H1 (cell line): ENCODE measurements around the gene PCDHAC1. TPM values are rescaled to one million over a fixed set of nuclear protein-coding genes. Genes with fewer than 3 reads are reported as not detected.

Experiments used
- CTCF ChIA-PET: fragments of 300-600 bp; sonication (Branson Sonifier 250); formaldehyde crosslinking; loops from one replicate; lab custom pipeline; 2021; ENCODE audit not compliant: partially characterized antibody; lab: Charles Lee
- POLR2A ChIA-PET: fragments of 300-600 bp; sonication (Branson Sonifier 250); formaldehyde crosslinking; loops from one replicate; lab custom pipeline; 2021; ENCODE audit warnings: inconsistent platforms; ENCODE audit not compliant: partially characterized antibody; lab: Charles Lee
- DNase-seq, 2 experiments: peaks; one replicate each; pipeline versions ENCODE4 v3.0.0 to v3.0.0-alpha.2; 2010 to 2022; ENCODE audit warnings: low spot score in 2 of 2, low read depth in 1 of 2, mixed read lengths in 1 of 2
- FAIRE-seq: peaks from 2 replicates; lab custom pipeline; 2011; peaks lifted over from hg19 to GRCh38; lab: Jason Lieb, UNC
- H2AFZ ChIP-seq: 2 replicates; pipeline ENCODE4 v1.8.1; 2012; ENCODE audit warnings: low read length, inconsistent platforms
- H2AK5ac ChIP-seq: 2 replicates; pipeline ENCODE4 v1.6.1; 2013; ENCODE audit warnings: low read depth, low read length
- H2BK120ac ChIP-seq: replicated peaks from 2 replicates; pipeline ENCODE3; 2013; ENCODE audit warnings: low read depth, low read length, inconsistent platforms
- H2BK12ac ChIP-seq: 2 replicates; pipeline ENCODE4 v1.6.1; 2013; ENCODE audit warnings: low read depth, low read length
- H2BK15ac ChIP-seq: 2 replicates; pipeline ENCODE4 v1.6.1; 2013; ENCODE audit warnings: low read length
- H2BK20ac ChIP-seq: 2 replicates; pipeline ENCODE4 v1.6.1; 2013; ENCODE audit warnings: low read length
- H2BK5ac ChIP-seq: 2 replicates; pipeline ENCODE4 v1.6.1; 2013; ENCODE audit warnings: low read depth, low read length
- H3K14ac ChIP-seq: 2 replicates; pipeline ENCODE4 v1.6.1; 2013; ENCODE audit warnings: inconsistent platforms; ENCODE audit not compliant: insufficient read length
- H3K18ac ChIP-seq: 2 replicates; pipeline ENCODE4 v1.6.1; 2013; ENCODE audit warnings: low read length; ENCODE audit errors: extremely low read depth
- H3K23ac ChIP-seq: 2 replicates; pipeline ENCODE4 v1.6.1; 2013; ENCODE audit warnings: inconsistent platforms; ENCODE audit not compliant: insufficient read length
- H3K23me2 ChIP-seq: 2 replicates; pipeline ENCODE4 v1.6.1; 2013; ENCODE audit warnings: low read depth, low read length
- H3K27ac ChIP-seq: 2 replicates; pipeline ENCODE4 v1.6.1; 2011; ENCODE audit warnings: low read depth, low read length, inconsistent platforms
- H3K27me3 ChIP-seq, 4 experiments: replicated peaks in 1 of 4; 1 replicate in 1 of 4; 2 replicates in 3 of 4; pipeline versions ENCODE4 v1.6.1 to v1.8.1; 2011 to 2013; ENCODE audit warnings: low read length in 3 of 4, mild to moderate bottlenecking in 3 of 4, inconsistent platforms in 2 of 4, mixed read lengths in 2 of 4, moderate library complexity in 1 of 4; ENCODE audit not compliant: control insufficient read depth in 3 of 4, insufficient read depth in 3 of 4; ENCODE audit errors: extremely low read depth in 1 of 4
- H3K36me3 ChIP-seq, 4 experiments: 2 replicates each; pipeline versions ENCODE4 v1.6.1 to v1.8.1; 2011 to 2013; ENCODE audit warnings: mild to moderate bottlenecking in 4 of 4, low read length in 3 of 4, moderate library complexity in 2 of 4, control low read depth in 1 of 4, inconsistent platforms in 1 of 4; ENCODE audit not compliant: insufficient read depth in 4 of 4, control insufficient read depth in 2 of 4
- H3K4ac ChIP-seq: replicated peaks from 2 replicates; pipeline ENCODE3; 2013; ENCODE audit warnings: low read length, low read depth, mixed read lengths, inconsistent platforms; ENCODE audit not compliant: insufficient read length
- H3K4me1 ChIP-seq, 4 experiments: replicated peaks in 1 of 4; 1 replicate in 1 of 4; 2 replicates in 3 of 4; pipeline versions ENCODE4 v1.6.1 to v1.8.1; 2011 to 2013; ENCODE audit warnings: low read length in 3 of 4, inconsistent platforms in 2 of 4, mixed read lengths in 1 of 4; ENCODE audit not compliant: insufficient read depth in 4 of 4, control insufficient read depth in 3 of 4
- H3K4me2 ChIP-seq, 2 experiments: 2 replicates each; pipeline versions ENCODE4 v1.6.1 to v1.8.1; 2011 to 2013; ENCODE audit warnings: low read depth in 2 of 2, low read length in 2 of 2, control low read depth in 1 of 2, inconsistent platforms in 1 of 2, mild to moderate bottlenecking in 1 of 2; ENCODE audit not compliant: insufficient read depth in 1 of 2
- H3K4me3 ChIP-seq, 4 experiments: fragments of 200-600, 300-600 bp in 1 of 4; sonication (generic), shearing (Covaris generic), sonication (Bioruptor Twin) in 1 of 4; 2 replicates each; pipeline versions ENCODE4 v1.5.1 to v1.8.1; 2011 to 2016; ENCODE audit warnings: low read length in 4 of 4, low read depth in 3 of 4, control low read depth in 2 of 4, inconsistent platforms in 2 of 4, mild to moderate bottlenecking in 2 of 4, mixed read lengths in 1 of 4, moderate library complexity in 1 of 4; ENCODE audit not compliant: insufficient read depth in 2 of 4; ENCODE audit errors: extremely low read depth in 1 of 4
- H3K56ac ChIP-seq: replicated peaks from 2 replicates; pipeline ENCODE3; 2013; ENCODE audit warnings: low read depth, mild to moderate bottlenecking, mixed read lengths, low read length, inconsistent platforms; ENCODE audit not compliant: insufficient read length
- H3K79me1 ChIP-seq: 2 replicates; pipeline ENCODE4 v1.6.1; 2013; ENCODE audit warnings: low read depth, low read length, control low read depth
- H3K79me2 ChIP-seq, 2 experiments: 2 replicates each; pipeline versions ENCODE4 v1.6.1 to v1.8.1; 2012 to 2013; ENCODE audit warnings: low read length in 2 of 2, mild to moderate bottlenecking in 2 of 2, inconsistent platforms in 1 of 2; ENCODE audit not compliant: insufficient read depth in 2 of 2, control insufficient read depth in 1 of 2
- H3K9ac ChIP-seq, 4 experiments: replicated peaks in 1 of 4; 1 replicate in 1 of 4; 2 replicates in 3 of 4; pipeline versions ENCODE4 v1.6.1 to v1.8.1; 2011 to 2013; ENCODE audit warnings: low read depth in 3 of 4, low read length in 3 of 4, control low read depth in 2 of 4, mild to moderate bottlenecking in 2 of 4, moderate library complexity in 2 of 4, inconsistent platforms in 1 of 4; ENCODE audit errors: extremely low read depth in 1 of 4
- H3K9me3 ChIP-seq, 2 experiments: 2 replicates each; pipeline versions ENCODE4 v1.6.1 to v1.8.1; 2012 to 2013; ENCODE audit warnings: mild to moderate bottlenecking in 2 of 2, moderate library complexity in 2 of 2, control low read depth in 1 of 2, inconsistent platforms in 1 of 2, low read depth in 1 of 2, low read length in 1 of 2, mixed read lengths in 1 of 2; ENCODE audit not compliant: insufficient read depth in 2 of 2
- H4K20me1 ChIP-seq, 2 experiments: replicated peaks in 1 of 2; 2 replicates each; pipeline versions ENCODE3 to v1.8.1; 2011 to 2013; ENCODE audit warnings: inconsistent platforms in 2 of 2, low read length in 2 of 2, mild to moderate bottlenecking in 1 of 2; ENCODE audit not compliant: insufficient read depth in 2 of 2, control insufficient read depth in 1 of 2
- H4K5ac ChIP-seq: 2 replicates; pipeline ENCODE4 v1.6.1; 2013; ENCODE audit warnings: low read length, low read depth, mixed read lengths, inconsistent platforms; ENCODE audit not compliant: insufficient read length
- H4K8ac ChIP-seq: 2 replicates; pipeline ENCODE4 v1.8.0; 2013; ENCODE audit warnings: mild to moderate bottlenecking, moderate library complexity, low read length, inconsistent platforms; ENCODE audit not compliant: insufficient read depth; ENCODE audit errors: extremely low read depth
- H4K91ac ChIP-seq: replicated peaks from 2 replicates; pipeline ENCODE3; 2013; ENCODE audit warnings: low read length, mixed read lengths, inconsistent platforms; ENCODE audit not compliant: insufficient read length
- EZH2 ChIP-seq: fragments of 200-600 bp; sonication (generic); IDR thresholded peaks from 2 replicates; pipeline ENCODE4 v1.7.1; 2012; ENCODE audit warnings: low read depth, mild to moderate bottlenecking, moderate library complexity, low read length, inconsistent platforms; ENCODE audit not compliant: severe bottlenecking
- MAFK ChIP-seq: IDR thresholded peaks from 2 replicates; pipeline ENCODE4 v1.6.1; 2012; ENCODE audit warnings: low read depth, mild to moderate bottlenecking, improper control_type of control experiment, low read length
- NANOG ChIP-seq: IDR thresholded peaks from 2 replicates; pipeline ENCODE4 v1.6.1; 2011; ENCODE audit warnings: low read length, low read depth, mild to moderate bottlenecking, inconsistent platforms; ENCODE audit not compliant: insufficient read depth, poor library complexity, severe bottlenecking
- TCF12 ChIP-seq: IDR thresholded peaks from 2 replicates; pipeline ENCODE4 v1.6.1; 2011; ENCODE audit warnings: low read depth, mild to moderate bottlenecking, low read length
- WGBS, 2 experiments: shearing (Covaris generic) in 1 of 2; methylation state at CpG; one replicate each; pipeline versions ENCODE4 v1.1.6 to v1.1.7; 2013 to 2015; ENCODE audit warnings: low lambda C conversion rate in 2 of 2, mixed read lengths in 2 of 2, inconsistent platforms in 1 of 2, low coverage in 1 of 2, missing lambda C conversion rate in 1 of 2; ENCODE audit not compliant: insufficient replicate concordance in 2 of 2, insufficient coverage in 1 of 2, insufficient read length in 1 of 2; ENCODE audit errors: extremely low coverage in 1 of 2, missing lambda C conversion rate in 1 of 2; 5-methylcytosine and 5-hydroxymethylcytosine counted together
- polyA plus RNA-seq, 7 experiments: library from polyadenylated mRNA; depleted of rRNA in 3 of 7; stranded (reverse) in 5 of 7; unstranded in 2 of 7; fragments of >200 nt in 5 of 7; fragments of 200-250 nt in 2 of 7; gene quantifications; 1 replicate in 5 of 7; 2 replicates in 1 of 7; 4 replicates in 1 of 7; pipeline versions ENCODE4 v1.2.1 to v1.2.3, GENCODE V29; 2011 to 2013; ENCODE audit warnings: missing spikeins in 2 of 7, mixed read lengths in 2 of 7
- total RNA-seq: library from RNA; stranded (reverse); fragmentation: NEBNext Ultra II Directional; extraction: Animal tissue kit (Norgen Biotek cat#: 25700); gene quantifications from 2 replicates; pipeline ENCODE4 v1.2.1, GENCODE V29; 2021

The PCDHAC1 gene
- total and polyA plus RNA-seq, 2 of the 8 experiments (the other 6 are each of a cell fraction or from before 2014, with no cell fraction given), result 2.2 to 4.5 TPM

GRCh38 chr5:140951636-140952035 is 25.5 kb downstream of the PCDHAC1 start:
- H4K5ac ChIP-seq, result no peak overlapping the region
- no peaks in the 10 kb centered on the region for H3K79me1 ChIP-seq
- CTCF ChIA-PET, result interaction anchor here (0.6 to 1.7 kb wide), 6 partner anchors 16 to 1296 kb away, joined by 3 to 7 read pairs (median 3); partner anchors contain the start of gene PCDHAC1
- POLR2A ChIA-PET, result interaction anchor here (1.2 to 1.5 kb wide), 2 partner anchors 12 to 50 kb away, joined by 3 to 5 read pairs; no protein-coding TSS in a partner anchor
- no peaks in the 10 kb centered on the region for H3K79me2 ChIP-seq
- WGBS, 2 experiments, result 79% methylated on average over 6 of the region's 6 CpGs; no CpG with 5 or more reads in 1 of the 2 experiments
- no peaks in the 10 kb centered on the region for H3K36me3 ChIP-seq
- no peaks in the 10 kb centered on the region for H3K23me2 ChIP-seq
- H4K20me1 ChIP-seq, result no peaks in the 10 kb centered on the region
- no peak for FAIRE-seq
- H2BK12ac ChIP-seq, result no peak overlapping the region
- H3K27me3 ChIP-seq, result no peaks in the 10 kb centered on the region
- H2BK15ac ChIP-seq, result no peak overlapping the region
- no peaks in the 10 kb centered on the region for H3K9me3 ChIP-seq
- DNase-seq, result no peak
- H3K4ac ChIP-seq, result no peak overlapping the region
- TF ChIP-seq TCF12 (no peak), MAFK (no peak), EZH2 (no peak), NANOG (no peak)
- H3K4me1 ChIP-seq, result no peaks in the 10 kb centered on the region
- H2BK20ac ChIP-seq, result no peak overlapping the region
- no peak overlapping the region for H2BK5ac ChIP-seq
- H2AK5ac ChIP-seq, result no peak overlapping the region
- H3K4me3 ChIP-seq, result no peak overlapping the region
- H4K8ac ChIP-seq, result no peak overlapping the region
- H3K56ac ChIP-seq, result no peak overlapping the region
- no peak overlapping the region for H2BK120ac ChIP-seq
- H3K14ac ChIP-seq, result no peak overlapping the region
- H3K23ac ChIP-seq, result no peak overlapping the region
- no peak overlapping the region for H4K91ac ChIP-seq
- H3K18ac ChIP-seq, result no peak overlapping the region
- no peak overlapping the region for H2AFZ ChIP-seq
- H3K27ac ChIP-seq, result no peak overlapping the region
- H3K9ac ChIP-seq, result no peak overlapping the region
- H3K4me2 ChIP-seq, result no peak overlapping the region
